CD4-positive, alpha-beta T cell treated with Interleukin-15 for 4 hours (primary cell): ENCODE data around the gene KANTR.
"Not testable (repeated sequence)": the region's sequence is repeated elsewhere in the genome, so short reads cannot be mapped to it uniquely, and the experiment has no call there.

Experiments used
- DNase-seq: peaks from one replicate; pipeline ENCODE4 v3.0.0-alpha.2; 2020; ENCODE audit warnings: low spot score

The KANTR gene

GRCh38 chrX:53128097-53128749 lies 34.3 kb downstream of the KANTR start:
- no peak for DNase-seq

- DNase-seq = no peak
Observed at GRCh38 chrX:53133400-53133799, 39.5 kb downstream of the KANTR start.

- no peak for DNase-seq
Observed at GRCh38 chrX:53135581-53135980, 41.6 kb downstream of the KANTR start.

GRCh38 chrX:53153581-53153980 lies 59.6 kb downstream of the KANTR start:
- DNase-seq = no peak

- DNase-seq = no peak
Observed at GRCh38 chrX:53155512-53156206, 61.7 kb downstream of the KANTR start.

GRCh38 chrX:53156207-53156596 lies 62.3 kb downstream of the KANTR start:
- no peak for DNase-seq

GRCh38 chrX:53159184-53159583 lies 65.2 kb downstream of the KANTR start:
- DNase-seq = no peak

GRCh38 chrX:53160297-53160983 lies 66.5 kb downstream of the KANTR start:
- no peak for DNase-seq

- no peak for DNase-seq
Observed at GRCh38 chrX:53163436-53163835, 69.5 kb downstream of the KANTR start.

- not testable (repeated sequence) for DNase-seq
Observed at GRCh38 chrX:53164566-53164965, 70.6 kb downstream of the KANTR start.

- no peak for DNase-seq
Observed at GRCh38 chrX:53166103-53166502, 72.2 kb downstream of the KANTR start.

- DNase-seq = no peak
Observed at GRCh38 chrX:53171356-53171755, 77.4 kb downstream of the KANTR start.
